ENCODE measurements around the gene P2RY2.

DNA sequence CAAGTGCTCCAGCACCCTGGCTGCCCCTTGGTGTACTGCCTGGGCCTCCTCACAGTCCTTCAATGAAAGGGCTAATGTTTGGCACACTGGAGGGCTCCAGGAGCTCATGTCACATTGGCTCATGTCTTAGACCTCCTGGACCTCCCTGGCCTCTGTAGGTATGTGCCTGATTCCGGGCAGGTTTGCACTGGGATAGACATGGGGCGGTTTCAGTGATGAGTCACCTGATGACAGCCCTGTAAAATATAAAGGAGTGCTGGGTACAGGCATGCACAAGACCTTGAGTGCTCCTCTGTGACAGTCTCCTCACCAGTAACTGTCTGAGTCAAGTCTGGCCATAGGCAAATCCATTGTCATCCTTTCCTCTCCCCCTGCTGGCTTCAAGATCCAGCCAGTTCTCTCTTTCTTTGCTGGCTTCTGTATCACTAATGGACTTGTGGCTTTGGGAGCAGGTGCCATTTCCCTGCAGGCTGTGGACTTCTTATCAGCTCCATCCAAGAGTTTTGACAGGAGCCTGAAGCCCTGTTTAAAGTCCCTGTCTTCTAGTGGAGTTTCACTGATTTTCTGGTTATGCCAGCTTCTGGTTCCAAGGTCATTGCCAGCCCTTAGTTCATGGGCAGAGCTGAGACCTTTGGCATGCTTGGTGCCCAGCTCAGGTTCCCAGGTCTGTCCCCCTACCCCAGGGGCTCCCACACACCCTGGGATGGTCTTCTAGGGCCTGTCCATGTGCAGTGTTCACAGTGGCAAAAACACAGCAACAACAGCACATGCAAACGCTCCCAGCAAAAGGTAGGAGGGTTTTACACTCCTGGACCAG, 22.7 kb upstream of the P2RY2 start:
- TF ChIP-seq, protein P1, sequence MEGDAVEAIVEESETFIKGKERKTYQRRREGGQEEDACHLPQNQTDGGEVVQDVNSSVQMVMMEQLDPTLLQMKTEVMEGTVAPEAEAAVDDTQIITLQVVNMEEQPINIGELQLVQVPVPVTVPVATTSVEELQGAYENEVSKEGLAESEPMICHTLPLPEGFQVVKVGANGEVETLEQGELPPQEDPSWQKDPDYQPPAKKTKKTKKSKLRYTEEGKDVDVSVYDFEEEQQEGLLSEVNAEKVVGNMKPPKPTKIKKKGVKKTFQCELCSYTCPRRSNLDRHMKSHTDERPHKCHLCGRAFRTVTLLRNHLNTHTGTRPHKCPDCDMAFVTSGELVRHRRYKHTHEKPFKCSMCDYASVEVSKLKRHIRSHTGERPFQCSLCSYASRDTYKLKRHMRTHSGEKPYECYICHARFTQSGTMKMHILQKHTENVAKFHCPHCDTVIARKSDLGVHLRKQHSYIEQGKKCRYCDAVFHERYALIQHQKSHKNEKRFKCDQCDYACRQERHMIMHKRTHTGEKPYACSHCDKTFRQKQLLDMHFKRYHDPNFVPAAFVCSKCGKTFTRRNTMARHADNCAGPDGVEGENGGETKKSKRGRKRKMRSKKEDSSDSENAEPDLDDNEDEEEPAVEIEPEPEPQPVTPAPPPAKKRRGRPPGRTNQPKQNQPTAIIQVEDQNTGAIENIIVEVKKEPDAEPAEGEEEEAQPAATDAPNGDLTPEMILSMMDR (IDR thresholded peaks at IDR 0.05; ENCODE audit: low read depth, low read length, poor library complexity, severe bottlenecking): no peak
- no peak for TF ChIP-seq EZH2phosphoT487 (IDR thresholded peaks at IDR 0.05; ENCODE audit: borderline replicate concordance, low read length)

Data from DOHH2 (cell line).